HUES6 (cell line): Measurements from ENCODE around the gene ENTREP1.
"Not testable (repeated sequence)": the region's sequence is repeated elsewhere in the genome, so short reads cannot be mapped to it uniquely, and the experiment has no call there.

ENCODE experiments used
- H3K27ac ChIP-seq: 2 replicates; pipeline ENCODE4 v1.7.0; 2013; ENCODE audit warnings: low read depth, mild to moderate bottlenecking, low read length, inconsistent platforms
- H3K27me3 ChIP-seq: 2 replicates; pipeline ENCODE4 v1.6.1; 2013; ENCODE audit warnings: low read length; ENCODE audit not compliant: control insufficient read depth, insufficient read depth
- H3K36me3 ChIP-seq: 2 replicates; pipeline ENCODE4 v1.6.1; 2013; ENCODE audit warnings: low read length; ENCODE audit not compliant: control insufficient read depth, insufficient read depth
- H3K4me1 ChIP-seq: 2 replicates; pipeline ENCODE4 v1.6.1; 2013; ENCODE audit warnings: low read length; ENCODE audit not compliant: control insufficient read depth, insufficient read depth
- H3K4me3 ChIP-seq: 2 replicates; pipeline ENCODE4 v1.5.1; 2013; ENCODE audit warnings: low read depth, low read length
- H3K9ac ChIP-seq: one replicate; pipeline ENCODE4 v1.6.1; 2013; ENCODE audit warnings: mild to moderate bottlenecking, low read length
- H3K9me3 ChIP-seq: 2 replicates; pipeline ENCODE4 v1.6.1; 2013; ENCODE audit warnings: low read depth, low read length; ENCODE audit not compliant: control insufficient read depth, insufficient read depth

Gene ENTREP1

GRCh38 chr9:69299826-69300225 lies 25.2 kb upstream of the ENTREP1 start:
- H3K9ac ChIP-seq: no peak overlapping the region
- H3K27me3 ChIP-seq: no peaks in the 10 kb centered on the region
- H3K4me3 ChIP-seq: no peak overlapping the region
- H3K27ac ChIP-seq: no peak overlapping the region
- no peaks in the 10 kb centered on the region for H3K36me3 ChIP-seq
- peaks cover 2% of the 10 kb centered on the region; the same call in 1 of the 2 replicates for H3K4me1 ChIP-seq
- no peaks in the 10 kb centered on the region for H3K9me3 ChIP-seq

DNA sequence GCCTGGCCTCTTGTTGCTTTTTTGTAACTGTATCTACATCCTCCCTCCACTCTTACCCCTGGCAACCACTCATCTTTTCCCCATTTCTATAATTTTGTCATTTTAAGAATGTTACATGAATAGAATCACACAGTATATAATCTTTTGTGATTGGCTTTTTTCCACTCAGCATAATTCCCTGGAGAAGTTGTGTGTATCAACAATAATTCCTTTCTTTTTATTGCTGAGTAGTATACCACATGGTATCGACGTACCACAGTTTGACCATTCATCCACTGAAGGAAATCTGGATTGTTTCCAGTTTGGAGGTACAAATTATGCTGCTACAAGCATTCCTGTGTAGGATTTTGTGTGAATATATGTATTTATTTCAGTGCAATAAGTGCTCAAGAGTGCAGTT lies 21.7 kb upstream of the ENTREP1 start:
- H3K9me3 ChIP-seq: no peaks in the 10 kb centered on the region; the same call in 1 of the 2 replicates
- H3K27ac ChIP-seq: no peak overlapping the region
- H3K4me3 ChIP-seq: no peak overlapping the region
- H3K27me3 ChIP-seq: no peaks in the 10 kb centered on the region
- no peaks in the 10 kb centered on the region for H3K36me3 ChIP-seq
- H3K9ac ChIP-seq: no peak overlapping the region
- peaks cover 14% of the 10 kb centered on the region for H3K4me1 ChIP-seq

- Histone ChIP-seq H3K4me1 (peaks cover 19% of the 10 kb centered on the region), H3K27ac (peak overlapping the region; percentile 99), H3K9me3 (peaks cover 24% of the 10 kb centered on the region), H3K9ac (peak overlapping the region; percentile 63)
- H3K27me3 ChIP-seq, H3K4me3 ChIP-seq, H3K36me3 ChIP-seq: not testable (repeated sequence)
Measured at GRCh38 chr9:69306895-69307445, 18.0 kb upstream of the ENTREP1 start.

- Histone ChIP-seq H3K27ac (peak overlapping the region; percentile 99), H3K9me3 (peaks cover 31% of the 10 kb centered on the region), H3K4me3 (peak overlapping the region; percentile 35), H3K27me3 (no peaks in the 10 kb centered on the region), H3K36me3 (no peaks in the 10 kb centered on the region; the same call in 1 of the 2 replicates), H3K4me1 (peaks cover 19% of the 10 kb centered on the region), H3K9ac (peak overlapping the region; percentile 63)
Measured at GRCh38 chr9:69307446-69308205, 17.4 kb upstream of the ENTREP1 start.

DNA sequence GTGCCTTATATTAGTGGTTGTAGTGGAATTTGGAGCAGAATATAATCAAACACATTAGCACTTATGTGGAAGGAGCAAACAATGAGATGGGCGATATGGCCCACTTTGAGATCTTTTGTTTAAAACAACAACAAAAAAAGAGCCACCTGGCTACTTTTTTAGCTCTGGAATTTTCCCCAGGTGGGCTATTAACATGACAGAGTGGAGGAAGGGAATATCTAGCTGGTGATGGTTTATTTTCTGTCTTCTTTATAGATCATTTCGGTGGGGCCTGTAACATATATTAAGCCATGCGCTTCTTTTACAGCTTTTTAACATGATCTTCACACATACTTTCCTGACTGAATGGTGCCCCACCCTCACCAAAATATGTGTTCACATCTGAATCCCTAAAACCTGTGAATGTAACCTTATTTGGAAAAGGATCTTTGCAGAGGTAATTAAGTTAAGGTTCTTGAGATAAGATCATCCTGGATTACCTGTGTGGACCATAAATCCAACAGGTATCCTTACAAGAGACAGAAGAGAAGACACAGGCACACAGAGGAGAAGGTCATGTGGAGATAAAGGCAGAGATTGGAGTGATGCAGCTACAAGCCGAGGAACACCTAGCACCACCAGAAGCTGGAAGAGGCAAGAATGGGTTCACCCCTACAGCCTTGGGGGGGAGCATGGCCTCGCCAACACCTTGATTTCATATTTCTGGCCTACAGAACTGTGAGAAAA lies 16.6 kb upstream of the ENTREP1 start:
- Histone ChIP-seq H3K27ac (peak overlapping the region; percentile 99), H3K4me1 (peaks cover 19% of the 10 kb centered on the region), H3K9me3 (peaks cover 38% of the 10 kb centered on the region)

GRCh38 chr9:69313175-69313574 lies 11.8 kb upstream of the ENTREP1 start:
- no peaks in the 10 kb centered on the region for H3K27me3 ChIP-seq
- peaks cover 60% of the 10 kb centered on the region for H3K9me3 ChIP-seq
- peaks cover 6% of the 10 kb centered on the region for H3K4me1 ChIP-seq
- H3K27ac ChIP-seq: no peak overlapping the region
- H3K4me3 ChIP-seq: no peak overlapping the region
- no peaks in the 10 kb centered on the region; the same call in 1 of the 2 replicates for H3K36me3 ChIP-seq
- no peak overlapping the region for H3K9ac ChIP-seq

More for the DNA sequence above, 16.6 kb upstream of the ENTREP1 start:
- peak overlapping the region; percentile 23; the same call in 1 of the 2 replicates for H3K4me3 ChIP-seq
- no peaks in the 10 kb centered on the region; the same call in 1 of the 2 replicates for H3K36me3 ChIP-seq
- no peaks in the 10 kb centered on the region for H3K27me3 ChIP-seq
- peak overlapping the region; percentile 63 for H3K9ac ChIP-seq

- no peak overlapping the region for H3K9ac ChIP-seq
- H3K4me1 ChIP-seq: peaks cover 10% of the 10 kb centered on the region; the same call in 1 of the 2 replicates
- H3K36me3 ChIP-seq: no peaks in the 10 kb centered on the region; the same call in 1 of the 2 replicates
- 0 out of 2 replicates have a peak, but pooled peaks cover 3% of the 10 kb centered on the region for H3K27me3 ChIP-seq
- peaks cover 54% of the 10 kb centered on the region for H3K9me3 ChIP-seq
- no peak overlapping the region for H3K27ac ChIP-seq
- no peak overlapping the region for H3K4me3 ChIP-seq
Measured at GRCh38 chr9:69314547-69314946, 10.5 kb upstream of the ENTREP1 start.

DNA sequence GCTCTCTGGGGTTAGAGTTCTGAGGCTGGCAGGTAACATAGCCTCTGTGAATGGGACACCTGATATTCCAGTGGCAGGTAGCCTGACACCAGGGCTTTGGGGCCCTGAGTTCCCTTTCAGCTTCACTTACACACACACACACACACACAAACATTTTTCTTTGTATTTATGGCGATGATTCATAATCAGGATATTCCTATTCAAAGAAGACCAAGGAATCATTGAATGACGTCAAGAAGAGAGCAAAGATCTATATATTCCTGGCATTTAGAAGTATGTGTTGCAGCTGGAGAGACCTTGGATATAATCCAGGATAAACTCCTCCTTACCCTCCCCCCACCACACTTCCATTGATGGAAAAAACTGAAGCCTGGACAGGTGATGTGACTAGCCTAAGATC lies 7.9 kb upstream of the ENTREP1 start:
- H3K27ac ChIP-seq: no peak overlapping the region
- H3K36me3 ChIP-seq: no peaks in the 10 kb centered on the region; the same call in 1 of the 2 replicates
- H3K9me3 ChIP-seq: peaks cover 34% of the 10 kb centered on the region
- H3K4me3 ChIP-seq: no peak overlapping the region
- peaks cover 12% of the 10 kb centered on the region; the same call in 1 of the 2 replicates for H3K4me1 ChIP-seq
- H3K9ac ChIP-seq: no peak overlapping the region
- H3K27me3 ChIP-seq: 0 out of 2 replicates have a peak, but pooled peaks cover 5% of the 10 kb centered on the region

DNA sequence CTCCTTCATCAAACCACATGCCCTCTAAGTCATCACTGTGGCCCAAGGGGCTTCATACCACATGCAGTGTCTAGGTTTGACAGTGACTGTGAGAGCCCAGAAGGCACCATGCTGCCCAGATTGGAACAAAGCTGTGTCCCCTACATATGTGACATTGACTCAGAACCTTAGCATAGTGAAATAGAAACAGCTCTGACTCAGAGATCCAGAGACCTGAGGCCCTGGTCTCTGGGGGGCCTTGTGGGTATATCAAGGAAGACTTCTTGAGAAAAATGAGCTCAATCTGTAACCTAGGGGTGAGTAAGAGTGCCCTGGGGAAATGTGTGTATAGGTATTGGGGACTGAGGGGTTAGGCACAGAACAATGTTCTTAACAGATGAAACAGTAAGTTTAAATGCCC lies 7.1 kb upstream of the ENTREP1 start:
- Histone ChIP-seq H3K27me3 (peaks cover 10% of the 10 kb centered on the region; the same call in 1 of the 2 replicates), H3K36me3 (no peaks in the 10 kb centered on the region), H3K9me3 (peaks cover 26% of the 10 kb centered on the region), H3K9ac (no peak overlapping the region), H3K27ac (no peak overlapping the region), H3K4me3 (no peak overlapping the region), H3K4me1 (peaks cover 12% of the 10 kb centered on the region; the same call in 1 of the 2 replicates)

- H3K36me3 ChIP-seq: no peaks in the 10 kb centered on the region
Measured at GRCh38 chr9:69319324-69320025, 5.5 kb upstream of the ENTREP1 start.

More at GRCh38 chr9:69319324-69320025, 5.5 kb upstream of the ENTREP1 start:
- Histone ChIP-seq H3K9ac (no peak overlapping the region), H3K4me1 (peaks cover 12% of the 10 kb centered on the region; the same call in 1 of the 2 replicates), H3K9me3 (peaks cover 10% of the 10 kb centered on the region), H3K27ac (no peak overlapping the region), H3K4me3 (no peak overlapping the region), H3K27me3 (peaks cover 25% of the 10 kb centered on the region)
